NCI-H526 treated with DMSO at 0.1 percent for 48 hours (cell line): ENCODE data around the gene SNTA1.
"Not testable (repeated sequence)": the region's sequence is repeated elsewhere in the genome, so short reads cannot be mapped to it uniquely, and the experiment has no call there.

Experiments
- DNase-seq: peaks from one replicate; lab custom pipeline; 2025; lab: John Stamatoyannopoulos, UW

Gene SNTA1

DNA sequence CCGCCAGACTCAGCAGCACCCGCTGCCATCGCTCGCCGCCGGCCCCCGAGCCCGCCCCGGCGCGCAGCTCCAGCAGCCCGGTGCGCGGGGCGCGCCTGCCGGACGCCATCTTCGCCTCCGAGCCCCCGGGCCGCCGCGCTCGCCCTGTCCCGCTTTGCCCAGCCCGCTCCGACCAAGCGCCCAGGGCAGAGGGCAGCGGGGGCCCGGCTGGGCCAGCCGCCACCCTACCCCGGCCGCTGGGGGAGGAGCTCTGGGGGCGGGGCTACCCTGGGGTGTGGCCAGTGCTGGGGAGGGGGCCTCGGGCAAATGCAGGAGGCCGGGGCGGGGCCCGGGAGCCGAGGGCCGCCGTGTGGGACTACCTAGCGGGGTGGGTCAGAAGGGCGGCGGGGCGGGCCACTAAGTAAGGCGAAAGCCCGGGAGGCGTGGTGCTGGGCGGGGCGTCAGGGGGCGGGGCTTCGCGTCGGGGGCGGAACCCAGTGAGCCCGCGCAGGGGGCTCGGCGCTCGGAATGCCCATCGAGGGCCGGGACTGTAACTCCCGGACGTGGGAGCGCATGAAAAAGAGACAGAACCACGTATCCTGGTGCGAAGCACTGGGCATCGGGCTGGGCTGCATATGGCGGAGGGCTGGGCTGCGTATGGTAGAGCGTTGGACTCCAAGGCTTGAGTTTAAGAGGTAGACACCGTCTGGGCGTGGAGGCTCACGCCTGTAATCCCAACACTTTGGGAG, at the start of gene SNTA1:
Gene SNTA1 (minus strand): TSS at position 252 of the 728 bp plus-strand sequence. CDS start 143 bp downstream, at position 109.
- peak; percentile 83 for DNase-seq

DNA sequence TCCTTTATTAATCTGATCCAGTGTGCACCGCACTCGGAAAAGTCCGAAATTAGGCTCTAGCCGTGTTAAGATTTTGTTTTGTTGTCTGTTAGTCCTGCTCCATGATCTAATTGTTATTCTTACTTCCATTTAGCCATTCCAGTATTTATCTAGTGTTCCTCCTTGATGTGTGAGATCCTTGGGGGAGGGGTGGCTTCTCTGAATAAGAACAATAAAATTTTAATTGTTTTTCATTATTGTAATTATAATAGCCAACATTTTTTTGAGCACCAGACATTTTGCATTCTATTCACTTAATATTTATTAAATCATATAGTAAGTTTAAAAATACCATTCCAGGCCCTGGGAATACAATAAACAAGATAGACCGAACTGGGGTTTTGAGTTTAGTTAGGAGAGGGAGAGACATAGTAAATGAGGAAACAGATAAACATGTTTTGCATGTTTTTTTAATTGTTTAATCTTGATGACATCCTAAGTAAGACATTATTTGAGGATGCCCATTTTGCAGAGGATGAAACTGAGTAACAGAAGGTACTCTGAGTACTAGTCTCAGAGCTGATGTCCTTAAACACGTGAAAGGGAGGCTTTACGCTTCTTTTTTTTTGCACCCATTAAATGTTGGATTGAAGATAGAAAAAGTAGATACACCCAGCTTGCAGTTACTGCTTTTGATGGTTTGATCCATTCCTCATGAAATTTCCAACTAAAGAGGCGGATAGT, 47.5 kb upstream of the SNTA1 start:
- no peak for DNase-seq

DNA sequence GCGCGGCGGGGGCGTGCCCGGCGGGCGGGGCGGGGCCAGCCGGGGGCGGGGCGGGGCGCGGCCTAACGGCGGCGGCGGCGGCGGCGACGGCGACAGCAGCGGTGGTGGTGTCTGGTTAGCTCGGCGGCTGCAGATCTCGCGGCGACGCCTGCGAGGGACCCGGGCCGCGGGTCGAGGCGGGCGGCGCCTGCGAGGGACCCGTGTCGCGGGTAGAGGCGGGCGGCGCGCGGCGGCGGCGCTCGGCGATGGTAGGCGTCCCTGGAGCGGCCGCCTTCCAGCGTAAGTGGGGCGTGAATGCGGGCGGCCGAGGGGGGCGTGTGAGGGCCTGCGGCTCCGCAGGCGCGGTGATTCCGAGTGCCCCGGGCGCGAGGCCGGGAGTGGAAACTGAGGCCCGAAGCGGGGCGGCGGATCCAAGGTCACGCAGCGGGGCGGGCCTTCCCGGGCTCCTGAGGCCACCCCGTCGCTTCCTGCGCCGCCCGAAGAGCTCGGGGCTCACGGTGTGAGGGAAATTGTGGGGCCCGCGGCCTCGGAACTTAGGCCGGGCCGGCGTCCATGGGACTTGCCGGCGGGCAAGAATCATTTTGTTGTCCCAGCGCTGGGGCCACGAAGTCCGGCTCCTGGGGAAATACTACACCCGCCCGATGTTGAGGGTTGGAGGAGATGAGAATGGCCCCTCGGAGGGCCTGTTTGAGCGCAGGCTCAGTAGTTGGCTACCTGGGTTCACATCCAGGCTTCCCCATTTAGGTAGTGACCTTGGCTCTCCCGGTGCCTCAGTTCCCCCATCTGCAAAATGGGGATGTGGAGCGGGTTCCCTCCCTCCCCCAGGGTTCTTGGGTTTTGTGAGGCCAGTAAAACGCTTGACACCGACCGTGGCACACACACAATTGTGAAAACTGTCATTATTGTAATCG, 46.7 kb upstream of the SNTA1 start, which contains the start of gene CBFA2T2:
Gene CBFA2T2 (plus strand): TSS at position 74 of the 911 bp plus-strand sequence. CDS start 172 bp downstream, at position 246.
- DNase-seq: peak; percentile 41

DNA sequence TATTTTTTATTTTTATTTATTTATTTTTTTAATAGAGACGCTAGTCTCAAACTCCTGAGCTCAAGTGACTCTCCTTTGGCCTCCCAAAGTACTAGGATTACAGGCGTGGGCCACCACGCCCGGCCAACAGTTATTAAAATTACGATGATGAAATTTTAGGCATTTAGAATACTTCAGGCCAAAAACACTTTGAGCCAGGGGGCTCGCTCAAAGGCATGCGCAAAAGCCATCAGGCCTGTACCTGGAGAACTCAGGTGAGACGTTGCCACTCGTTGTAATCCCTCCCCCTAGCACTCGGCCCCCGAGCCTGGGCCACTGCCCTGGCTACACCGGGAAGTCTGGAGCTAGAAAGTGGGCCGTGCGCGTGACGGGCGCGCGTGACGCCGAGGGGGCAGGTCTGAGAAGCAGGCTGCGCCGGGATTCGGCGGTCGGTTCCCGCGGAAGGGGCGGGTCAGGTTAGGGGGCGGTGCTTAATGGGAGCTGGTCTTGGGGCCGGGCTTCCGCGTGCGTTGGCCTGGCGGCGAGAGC, 46.0 kb upstream of the SNTA1 start:
- DNase-seq: peak; percentile 98

DNA sequence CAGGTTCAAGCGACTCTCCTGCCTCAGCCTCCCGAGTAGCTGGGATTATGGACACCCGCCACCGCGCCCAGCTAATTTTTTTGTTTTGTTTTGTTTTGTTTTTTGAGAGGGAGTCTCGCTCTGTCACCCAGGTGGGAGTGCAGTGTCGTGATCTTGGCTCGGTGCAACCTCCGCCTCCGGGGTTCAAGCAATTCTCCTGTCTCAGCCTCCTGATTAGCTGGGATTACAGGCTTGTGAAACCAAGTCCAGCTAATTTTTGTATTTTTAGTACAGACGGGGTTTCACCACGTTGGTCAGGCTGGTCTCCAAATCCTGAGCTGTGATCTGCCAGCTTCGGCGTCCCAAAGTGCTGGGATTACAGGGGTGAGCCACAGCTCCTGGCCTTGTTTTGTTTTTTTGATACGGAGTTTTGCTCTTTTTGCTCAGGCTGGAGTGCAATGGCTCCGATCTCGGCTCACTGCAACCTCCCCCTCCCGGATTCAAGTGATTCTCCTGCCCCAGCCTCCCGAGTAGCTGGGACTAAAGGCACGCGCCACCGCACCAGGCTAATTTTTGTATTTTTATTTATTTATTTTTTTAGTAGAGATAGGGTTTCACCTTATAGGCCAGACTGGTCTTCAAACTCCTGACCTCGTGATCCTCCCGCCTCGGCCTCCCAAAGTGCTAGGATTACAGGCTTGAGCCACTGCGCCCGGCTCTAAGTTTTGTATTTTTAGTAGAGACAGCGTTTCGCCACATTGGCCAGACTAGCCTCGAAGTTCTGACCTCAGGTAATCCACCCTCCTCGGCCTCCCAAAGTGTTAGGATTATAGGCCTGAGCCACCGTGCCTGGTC, 45.3 kb upstream of the SNTA1 start:
- DNase-seq: not testable (repeated sequence)

DNA sequence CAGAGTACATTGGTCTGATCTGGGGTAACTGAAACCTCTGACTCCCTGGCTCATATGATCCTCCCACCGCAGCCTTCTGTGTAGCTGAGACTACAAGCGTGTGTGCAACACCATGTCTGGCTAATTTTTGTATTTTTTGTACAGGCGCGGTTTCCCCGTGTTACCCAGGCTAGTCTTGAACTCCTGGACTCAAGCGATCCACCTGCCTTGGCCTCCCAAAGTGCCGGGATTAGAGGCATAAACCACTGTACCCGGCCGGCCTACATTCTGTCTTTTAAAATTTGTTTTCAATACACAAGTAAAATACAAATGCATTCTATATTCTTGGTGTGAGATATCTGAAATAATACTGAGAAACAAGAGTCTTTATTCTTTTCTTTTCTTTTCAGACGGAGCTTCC, 44.6 kb upstream of the SNTA1 start:
- DNase-seq: no peak

DNA sequence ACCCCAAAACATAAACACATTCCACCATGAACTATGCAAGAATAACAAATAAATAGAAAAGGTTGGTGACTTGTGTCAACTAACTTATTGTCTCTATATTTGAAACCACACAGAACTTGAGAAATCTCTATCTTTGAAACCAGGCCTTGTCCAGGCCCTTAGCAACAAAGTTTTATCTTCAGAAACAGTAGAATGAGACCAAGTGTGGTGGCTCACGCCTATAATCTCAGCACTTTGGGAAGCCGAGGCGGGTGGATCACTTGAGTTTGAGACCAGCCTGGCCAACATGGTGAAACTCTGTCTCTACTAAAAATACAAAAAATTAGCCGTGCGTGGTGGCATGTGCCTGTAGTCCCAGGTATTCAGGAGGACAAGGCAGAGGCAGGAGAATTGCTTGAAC, 39.6 kb upstream of the SNTA1 start:
- not testable (repeated sequence) for DNase-seq

DNA sequence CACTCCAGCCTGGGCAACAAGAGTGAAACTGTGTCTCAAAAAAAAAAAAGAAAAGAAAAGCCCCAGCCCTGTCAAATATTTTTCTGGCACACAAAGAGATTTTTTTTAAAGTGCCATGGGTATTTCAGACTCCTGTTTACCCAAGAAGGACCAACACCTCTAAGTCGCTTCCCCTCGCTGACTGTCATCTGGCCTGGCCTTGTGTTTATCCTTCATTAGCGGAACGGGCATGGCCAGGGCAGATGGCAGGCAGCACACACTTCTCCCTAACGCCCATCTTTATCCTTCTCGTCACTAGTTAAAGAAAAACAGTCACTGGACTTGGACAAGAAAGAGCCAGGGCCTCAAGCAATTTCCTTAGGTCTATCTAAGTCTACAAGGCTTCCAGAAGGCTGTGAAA, 39.0 kb upstream of the SNTA1 start:
- no peak for DNase-seq

DNA sequence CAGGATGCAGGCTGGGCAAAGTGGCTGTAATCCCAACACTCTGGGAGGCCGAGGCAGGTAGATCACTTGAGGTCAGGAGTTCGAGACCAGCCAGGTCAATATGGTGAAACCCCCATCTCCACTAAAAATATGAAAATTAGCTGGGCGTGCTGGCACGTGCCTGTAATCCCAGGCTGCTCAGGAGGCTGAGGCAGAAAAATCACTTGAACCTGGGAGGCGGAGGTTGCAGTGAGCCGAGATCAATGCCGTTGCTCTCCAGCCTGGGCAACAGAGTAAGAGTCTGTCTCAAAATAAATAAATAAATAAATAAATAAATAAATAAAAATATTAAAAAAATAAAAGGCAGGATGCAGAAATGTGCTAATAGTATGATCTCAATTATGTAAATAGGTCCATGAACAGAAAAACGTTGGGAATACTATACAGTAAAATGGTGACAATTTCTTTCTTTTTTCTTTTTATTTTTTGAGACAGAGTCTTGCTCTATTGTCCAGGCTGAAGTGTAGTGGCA, 37.9 kb upstream of the SNTA1 start:
- no peak for DNase-seq

DNA sequence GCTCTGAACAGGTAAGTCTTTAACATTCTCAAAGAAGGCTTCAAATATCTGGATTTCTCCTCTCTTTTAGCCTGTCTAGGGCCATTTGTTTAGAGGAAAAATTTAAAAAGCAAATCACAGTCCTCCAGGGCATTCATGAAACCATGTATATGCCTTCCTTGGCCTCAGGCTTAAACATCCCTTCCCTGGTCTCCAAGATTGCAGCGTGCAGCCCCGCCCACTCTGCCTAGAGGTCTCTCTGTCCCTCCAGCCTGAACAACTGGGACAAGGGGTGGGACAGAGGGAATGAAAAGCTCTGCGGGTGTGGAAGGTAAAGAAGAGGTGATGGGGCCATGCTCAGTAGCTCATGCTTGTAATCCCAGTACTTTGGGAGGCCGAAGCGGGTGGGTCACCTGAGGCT, 36.5 kb upstream of the SNTA1 start:
- DNase-seq: no peak

DNA sequence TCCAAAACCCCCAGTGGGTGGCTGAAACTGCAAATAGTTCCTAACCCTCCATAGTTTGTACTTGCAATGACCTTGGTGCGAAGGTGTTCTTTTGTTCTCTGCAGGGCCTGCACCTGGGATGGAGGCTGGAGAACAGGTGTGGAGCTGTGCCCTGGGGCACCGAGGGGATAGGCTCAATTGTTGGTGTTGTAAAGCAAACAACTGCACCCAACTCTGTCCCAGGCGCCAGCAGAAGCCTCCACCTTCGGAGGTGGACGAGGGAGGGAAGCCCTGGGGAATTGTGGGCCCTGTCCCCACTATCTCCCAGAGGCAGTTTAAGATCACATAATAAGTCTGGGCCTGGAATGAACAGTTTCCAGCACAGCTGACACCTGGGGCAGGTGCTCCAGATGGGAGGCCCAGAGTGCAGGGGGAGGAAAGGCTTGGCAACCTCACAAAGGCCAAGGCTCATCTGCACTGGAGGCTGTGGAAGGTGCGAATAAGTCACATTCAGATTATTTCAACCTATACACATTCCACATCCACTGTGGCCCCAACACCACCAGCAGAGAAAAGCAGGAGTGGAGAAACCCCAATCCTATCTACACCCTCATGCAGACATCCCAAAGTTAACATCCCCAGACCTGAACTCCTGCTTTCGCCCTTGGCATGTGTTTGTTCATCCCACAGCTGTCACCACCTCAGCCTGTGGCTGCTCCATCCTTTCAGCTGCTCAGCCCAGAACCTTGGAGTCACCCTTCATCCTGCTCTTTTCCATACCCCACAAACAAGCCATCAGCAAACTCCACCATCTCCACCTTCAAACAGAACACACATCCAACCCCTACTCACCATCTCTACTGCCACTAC, 34.0 kb upstream of the SNTA1 start:
- DNase-seq: peak; percentile 97

DNA sequence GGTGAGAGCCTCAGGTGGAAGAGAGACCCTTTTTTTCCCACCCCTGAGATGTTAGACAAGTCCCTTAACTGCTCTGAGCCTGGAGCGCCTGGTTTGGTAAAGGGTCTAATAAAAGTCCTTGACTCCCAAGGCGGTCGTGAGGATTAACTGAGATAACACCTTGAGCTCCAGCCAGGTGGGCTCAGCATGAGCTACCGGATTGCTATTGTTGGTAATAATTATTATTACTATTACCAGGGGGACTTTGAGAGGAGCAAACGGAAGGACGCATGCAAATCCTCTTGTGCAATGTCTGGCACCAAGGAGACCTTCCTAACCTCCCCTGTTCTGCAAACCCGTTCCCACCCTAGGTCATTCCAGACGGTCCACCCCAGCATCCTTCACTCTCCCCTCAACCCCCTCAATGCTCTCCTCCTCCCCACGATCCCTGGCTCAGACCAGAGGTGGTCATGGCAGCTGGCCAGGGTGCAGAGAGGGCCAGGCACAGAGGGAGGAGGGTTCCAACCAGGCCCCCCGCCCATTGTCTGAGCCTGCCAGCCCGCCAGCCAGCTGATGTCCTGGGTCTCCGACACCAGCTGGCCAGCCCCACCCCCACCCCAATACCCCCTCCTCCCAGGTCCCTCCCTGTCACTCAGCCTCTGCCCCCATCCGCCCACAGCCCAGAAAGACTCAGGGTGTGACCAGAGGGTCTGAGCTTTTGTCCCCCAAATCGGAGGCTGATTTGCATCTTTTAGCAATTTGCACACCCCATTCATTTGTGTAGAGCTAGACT, 32.0 kb upstream of the SNTA1 start:
- DNase-seq: peak; percentile 79

DNA sequence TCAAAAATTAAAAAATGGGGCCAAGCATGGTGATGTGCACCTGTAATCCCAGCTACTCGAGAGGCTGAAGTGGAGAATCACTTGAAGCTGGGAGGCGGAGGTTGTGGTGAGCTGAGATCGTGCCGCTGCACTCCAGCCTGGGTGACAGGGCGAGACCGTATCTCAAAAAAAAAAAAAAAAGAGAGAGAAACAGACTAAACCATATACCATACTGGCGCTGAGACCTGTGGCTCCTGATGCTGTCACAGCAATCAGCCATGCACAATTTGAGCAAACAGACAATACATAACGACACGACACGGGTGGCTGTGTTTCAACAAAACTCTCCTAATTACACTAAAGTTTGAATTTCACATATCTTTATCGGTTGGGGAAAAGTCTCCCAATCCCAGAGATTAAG, 31.4 kb upstream of the SNTA1 start:
- no peak for DNase-seq

DNA sequence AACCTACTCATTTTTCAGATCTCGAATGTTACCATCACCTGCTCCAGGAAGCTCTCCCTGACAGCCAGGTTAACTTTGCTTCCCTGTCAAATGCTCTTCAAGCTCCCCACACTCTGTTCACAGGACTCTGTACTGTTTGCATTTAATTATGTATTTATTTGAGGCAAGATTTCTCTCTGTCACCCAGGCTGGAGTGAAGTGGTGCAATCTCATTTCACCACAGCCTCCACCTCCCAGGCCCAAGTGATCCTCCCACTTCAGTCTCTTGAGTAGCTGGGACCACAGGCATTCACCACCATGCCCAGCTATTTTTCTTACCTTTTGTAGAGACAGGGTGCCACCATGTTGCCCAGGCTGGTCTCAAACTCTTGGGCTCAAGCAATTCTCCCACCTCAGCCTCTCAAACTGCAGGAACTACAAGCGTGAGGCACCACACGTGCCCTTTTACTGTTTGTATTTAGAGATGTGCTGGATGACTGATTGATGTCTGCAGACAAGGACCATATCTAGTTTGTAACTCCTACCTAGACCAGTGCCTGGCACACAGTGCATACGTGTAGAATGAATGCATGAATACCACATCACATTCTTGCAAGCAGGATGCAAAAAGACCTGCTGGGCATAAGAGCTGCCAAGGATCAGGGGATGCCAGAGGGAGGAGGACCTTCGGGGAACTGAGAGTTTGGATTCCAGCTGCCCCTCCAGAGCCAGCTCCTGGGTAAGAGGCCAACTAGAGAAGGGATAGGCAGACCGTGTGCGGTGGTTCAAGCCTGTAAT, 30.7 kb upstream of the SNTA1 start:
- DNase-seq: no peak

DNA sequence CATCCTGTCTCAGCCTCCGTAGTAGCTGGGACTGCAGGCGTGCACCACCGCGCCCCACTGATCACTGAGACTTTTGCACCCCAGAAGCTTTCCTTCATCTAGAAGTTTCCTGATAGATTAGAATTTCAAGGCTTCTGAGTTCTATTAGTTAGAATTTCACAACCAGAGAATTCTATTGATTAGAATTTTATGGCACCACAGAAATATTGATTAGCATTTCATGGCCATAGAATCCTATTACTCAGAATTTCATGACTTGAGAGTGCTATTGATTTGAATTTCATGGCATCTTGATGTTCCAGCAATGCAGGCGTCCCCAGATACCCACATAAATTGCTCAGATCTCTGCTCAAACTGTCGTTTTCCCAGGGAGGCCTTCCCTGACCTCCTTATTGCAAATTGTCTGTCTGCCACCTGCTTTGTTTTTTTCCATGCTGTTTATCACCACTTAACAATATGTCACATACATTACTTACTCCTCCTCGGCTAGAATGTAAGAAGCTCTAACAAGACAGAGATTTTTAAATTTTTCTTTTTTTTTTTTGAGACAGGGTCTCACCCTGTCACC, 29.4 kb upstream of the SNTA1 start:
- DNase-seq: no peak

DNA sequence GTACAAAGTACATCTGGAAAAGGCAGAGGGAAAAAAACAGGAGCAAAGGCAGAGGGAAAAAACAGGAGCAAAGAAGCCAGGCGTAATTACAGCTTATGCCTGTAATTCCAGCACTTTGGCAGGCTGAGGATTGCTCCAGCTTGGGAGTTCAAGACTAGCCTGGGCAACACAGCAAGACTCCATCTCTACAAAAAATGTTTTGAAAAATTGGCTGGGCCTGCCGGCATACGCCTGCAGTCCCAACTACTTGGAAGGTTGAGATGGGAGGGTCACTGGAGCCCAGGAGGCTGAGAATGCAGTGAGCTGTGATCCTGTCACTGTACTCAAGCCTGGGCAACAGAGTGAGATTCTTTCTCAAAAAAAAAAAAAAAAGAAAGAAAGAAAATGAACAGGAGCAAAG, 27.3 kb upstream of the SNTA1 start:
- no peak for DNase-seq

DNA sequence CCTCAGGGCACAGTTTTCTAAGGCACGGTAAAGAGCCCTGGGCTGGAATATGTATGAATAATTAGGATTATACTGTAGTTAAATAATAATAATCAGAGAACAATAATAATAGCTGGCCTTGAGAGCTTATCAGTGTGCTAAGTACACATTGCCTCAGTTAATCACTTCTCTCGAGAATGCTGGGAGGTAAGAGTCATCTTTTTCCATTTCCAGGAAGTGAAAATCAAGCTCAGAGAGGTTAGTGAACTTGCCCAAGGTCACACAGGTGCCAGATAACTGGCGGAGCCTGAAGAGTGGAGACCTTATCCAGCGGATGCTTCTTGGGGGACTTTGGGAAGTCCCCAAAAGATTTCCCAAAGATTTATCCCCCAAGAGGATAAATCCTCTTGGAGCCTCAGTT, 26.9 kb upstream of the SNTA1 start:
- no peak for DNase-seq

DNA sequence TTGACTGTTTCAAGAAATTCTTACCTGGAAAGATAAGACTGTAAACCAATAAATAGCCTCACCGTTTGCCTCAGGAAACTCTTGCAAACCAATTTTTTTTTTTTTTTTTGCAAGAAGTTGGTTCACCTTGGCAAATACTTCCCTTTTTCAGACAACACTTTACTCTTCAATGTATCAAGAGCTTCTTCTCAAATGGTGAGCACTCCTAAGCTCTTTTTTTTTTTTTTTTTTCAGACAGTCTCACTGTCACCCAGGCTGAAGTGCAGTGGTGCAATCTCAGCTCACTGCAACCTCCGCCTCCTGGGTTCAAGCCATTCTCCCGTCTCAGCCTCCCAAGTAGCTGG, 22.7 kb upstream of the SNTA1 start:
- DNase-seq: no peak
